Measurements from ENCODE around the gene CPEB4. TPM values are rescaled to one million over a fixed set of nuclear protein-coding genes. Genes with fewer than 3 reads are reported as not detected.
A peak's percentile ranks its signal among the peaks of the same experiment; 100 is the strongest.

The CPEB4 gene
- total RNA-seq, 1 donor from 2014 or later = 118 TPM

GRCh38 chr5:173857234-173857633, 30.9 kb upstream of the CPEB4 start:
- intact Hi-C loops (cut with DNase I) = no loop called here
- DNase-seq (no peak), ATAC-seq (ENCODE audit: poor library complexity) (no peak)

DNA sequence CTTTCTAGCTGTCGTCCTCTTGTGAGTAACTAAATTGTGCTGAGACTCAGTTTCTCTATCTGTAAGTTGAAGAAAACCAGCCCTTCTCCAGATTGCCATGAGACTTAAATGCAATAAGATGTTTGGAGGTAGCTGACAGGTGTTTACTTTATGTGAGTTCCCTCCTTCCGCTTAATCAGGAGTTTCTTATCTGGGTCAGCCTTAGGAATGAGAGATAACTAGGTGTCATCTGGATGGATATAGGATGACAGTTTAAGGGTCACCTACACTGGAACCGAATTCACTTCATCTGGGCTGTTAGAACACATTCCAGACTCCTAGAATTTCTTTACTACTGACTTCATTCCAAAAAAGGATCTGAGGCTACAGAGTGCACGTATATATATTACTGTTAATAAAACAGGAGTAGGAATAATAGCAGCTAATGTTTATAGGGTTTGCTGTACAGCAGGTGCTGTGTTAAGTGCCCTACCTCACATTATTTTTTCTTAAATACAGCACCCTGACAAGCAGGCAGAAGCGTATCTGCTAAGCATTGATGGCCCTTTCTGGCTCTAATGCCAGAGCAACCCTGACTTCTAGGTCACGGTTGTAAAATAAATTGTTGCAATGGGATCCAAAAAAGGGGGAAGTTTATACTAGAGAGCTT, 30.0 kb upstream of the CPEB4 start:
- intact Hi-C loops (cut with DNase I) = no loop called here
- DNase-seq (no peak), ATAC-seq (ENCODE audit: poor library complexity) (no peak)

DNA sequence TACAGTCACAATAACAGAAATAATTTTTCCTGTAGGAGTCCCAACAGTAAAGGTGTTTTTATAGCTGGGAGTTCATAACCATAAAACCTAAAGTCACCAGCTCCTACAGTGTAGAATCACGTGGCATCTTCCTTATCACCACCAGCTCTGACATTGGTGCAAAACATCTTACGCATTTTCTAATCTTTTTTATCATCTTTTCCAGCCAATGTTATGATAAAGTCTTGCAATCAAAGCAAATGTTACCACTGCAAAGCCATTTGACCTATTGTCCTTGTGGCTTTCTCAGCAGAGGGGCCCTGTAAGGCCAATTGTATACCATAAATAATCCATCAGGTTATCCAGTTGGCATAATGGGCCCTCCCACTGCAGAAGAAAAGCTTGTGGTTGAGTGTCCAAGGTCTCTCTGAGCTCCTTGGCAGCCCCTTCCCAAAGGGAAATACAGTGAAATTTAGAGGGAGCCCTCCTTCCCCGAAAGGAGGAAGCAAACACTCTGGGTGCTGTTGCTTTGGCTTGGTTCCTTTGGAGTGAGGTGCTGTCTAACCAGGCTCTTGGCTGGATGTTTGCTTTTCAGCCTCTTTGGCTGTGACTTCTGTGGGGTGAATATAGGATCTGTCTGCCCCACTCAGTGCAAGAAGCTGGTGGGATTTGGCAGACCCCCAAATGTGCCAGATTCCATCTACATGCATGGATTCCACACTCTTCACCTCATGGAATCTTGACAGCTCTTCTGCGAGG, 29.3 kb upstream of the CPEB4 start:
- intact Hi-C loops (cut with DNase I) = no loop called here
- no peak for ATAC-seq (ENCODE audit: poor library complexity)
- no peak for DNase-seq

- no peak for DNase-seq
- intact Hi-C loops (cut with DNase I) = loop anchor here (10.0 kb wide), 1 partner anchor 95 kb away; no protein-coding TSS in a partner anchor
- ATAC-seq (ENCODE audit: poor library complexity) = no peak
Observed at GRCh38 chr5:173859408-173860159, 28.6 kb upstream of the CPEB4 start.

GRCh38 chr5:173862047-173862477, 26.1 kb upstream of the CPEB4 start:
- DNase-seq (no peak), ATAC-seq (ENCODE audit: poor library complexity) (no peak)
- intact Hi-C loops (cut with DNase I) = loop anchor here (10.0 kb wide), 1 partner anchor 97 kb away; no protein-coding TSS in a partner anchor

DNA sequence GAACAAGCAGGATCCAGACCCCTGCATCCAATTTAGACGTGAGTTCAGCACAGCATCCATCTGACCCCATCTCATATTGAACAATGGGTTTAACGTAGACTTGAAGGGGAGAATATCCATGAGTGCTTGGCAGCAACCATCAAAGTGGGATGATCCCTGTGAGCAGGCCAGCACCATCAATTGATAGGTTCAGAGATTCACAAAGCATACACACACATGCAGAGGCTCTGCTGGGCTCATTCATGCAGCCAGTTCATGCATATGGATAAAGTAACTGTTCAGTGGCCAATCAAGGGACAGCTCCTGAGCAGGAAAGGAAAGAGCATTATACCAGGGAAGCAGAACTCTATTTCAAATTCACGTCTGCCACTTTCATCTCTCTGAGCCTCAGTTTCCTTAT, 24.8 kb upstream of the CPEB4 start:
- intact Hi-C loops (cut with DNase I) = loop anchor here (10.0 kb wide), 1 partner anchor 99 kb away; no protein-coding TSS in a partner anchor
- DNase-seq = no peak
- ATAC-seq (ENCODE audit: poor library complexity) = no peak

- no peak for ATAC-seq (ENCODE audit: poor library complexity)
- peak; percentile 56 for DNase-seq
- intact Hi-C loops (cut with DNase I) = loop anchor here (10.0 kb wide), 1 partner anchor 100 kb away; no protein-coding TSS in a partner anchor
Observed at GRCh38 chr5:173864126-173865050, 23.8 kb upstream of the CPEB4 start.

DNA sequence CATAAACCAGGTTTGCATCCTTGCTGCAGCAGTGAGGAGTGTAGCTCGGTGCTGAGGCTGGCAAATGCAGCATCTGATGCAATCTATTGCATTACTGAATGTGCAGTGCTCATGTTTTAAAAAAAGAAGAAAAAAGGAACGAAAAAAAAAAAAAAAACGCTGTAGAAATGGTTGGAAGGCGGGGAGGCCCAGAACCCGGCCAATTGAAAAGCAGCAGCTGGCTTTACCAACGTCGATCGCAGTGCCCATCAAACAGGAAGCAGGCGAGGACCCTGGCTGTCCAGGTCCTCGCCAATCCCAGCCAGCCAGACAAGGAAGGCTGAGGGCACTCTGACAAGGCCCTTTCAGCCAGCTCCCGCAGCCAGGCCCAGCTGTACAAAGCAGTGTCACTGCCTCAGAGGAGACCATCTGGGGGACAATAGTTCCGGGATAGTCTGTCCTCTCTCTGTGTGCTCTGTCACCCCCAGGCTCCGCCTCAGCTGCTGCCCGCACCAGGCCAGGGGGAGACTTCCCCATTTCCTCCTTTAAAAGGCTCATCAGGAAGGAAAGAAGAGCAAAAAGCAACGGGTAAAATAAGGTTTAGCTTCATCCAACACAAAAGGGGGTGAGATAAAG, 21.8 kb upstream of the CPEB4 start:
- ATAC-seq (ENCODE audit: poor library complexity) = peak; percentile 65
- DNase-seq = peak; percentile 64
- intact Hi-C loops (cut with DNase I) = loop anchor here (10.0 kb wide), 1 partner anchor 102 kb away; no protein-coding TSS in a partner anchor

DNA sequence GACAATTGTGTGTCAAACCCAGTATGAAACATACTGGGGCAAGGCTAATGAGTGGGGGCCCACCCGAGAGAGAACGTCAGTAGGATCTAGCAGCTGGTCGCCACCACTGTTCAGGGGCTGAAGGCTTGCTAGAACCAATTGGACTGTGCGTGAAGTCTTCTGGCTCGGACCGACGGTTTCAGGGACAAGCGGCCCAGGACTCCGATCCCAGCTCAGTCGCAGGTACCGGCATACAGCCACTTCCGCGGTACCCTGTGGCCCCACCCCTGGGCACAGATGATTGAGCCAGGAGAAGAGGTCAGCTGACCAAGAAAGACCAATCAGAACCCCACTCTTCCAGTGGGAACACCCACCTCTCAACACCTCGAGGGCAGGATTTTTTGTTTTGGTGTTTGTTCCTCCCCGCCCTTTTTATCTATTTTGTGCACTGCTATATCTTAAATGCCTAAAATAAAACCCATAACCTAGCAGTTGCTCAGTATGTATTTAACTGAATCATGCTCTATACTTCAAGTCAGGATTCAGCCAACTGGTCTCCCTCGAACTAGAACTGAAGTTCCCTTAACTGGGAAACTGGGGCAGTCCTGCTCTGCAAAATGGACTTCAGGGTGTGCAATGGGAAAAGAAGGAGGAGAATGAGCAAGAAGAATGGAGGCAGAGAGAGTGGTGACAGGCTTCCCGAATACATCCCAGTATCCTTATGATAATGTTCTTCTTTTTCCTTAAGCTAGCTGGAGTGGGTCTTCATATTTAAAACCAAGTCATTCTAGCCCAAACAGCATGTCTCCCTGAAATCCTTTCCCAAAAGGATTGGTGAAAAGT, 21.1 kb upstream of the CPEB4 start:
- no peak for ATAC-seq (ENCODE audit: poor library complexity)
- no peak for DNase-seq
- intact Hi-C loops (cut with DNase I) = loop anchor here (10.0 kb wide), 1 partner anchor 102 kb away; no protein-coding TSS in a partner anchor

DNA sequence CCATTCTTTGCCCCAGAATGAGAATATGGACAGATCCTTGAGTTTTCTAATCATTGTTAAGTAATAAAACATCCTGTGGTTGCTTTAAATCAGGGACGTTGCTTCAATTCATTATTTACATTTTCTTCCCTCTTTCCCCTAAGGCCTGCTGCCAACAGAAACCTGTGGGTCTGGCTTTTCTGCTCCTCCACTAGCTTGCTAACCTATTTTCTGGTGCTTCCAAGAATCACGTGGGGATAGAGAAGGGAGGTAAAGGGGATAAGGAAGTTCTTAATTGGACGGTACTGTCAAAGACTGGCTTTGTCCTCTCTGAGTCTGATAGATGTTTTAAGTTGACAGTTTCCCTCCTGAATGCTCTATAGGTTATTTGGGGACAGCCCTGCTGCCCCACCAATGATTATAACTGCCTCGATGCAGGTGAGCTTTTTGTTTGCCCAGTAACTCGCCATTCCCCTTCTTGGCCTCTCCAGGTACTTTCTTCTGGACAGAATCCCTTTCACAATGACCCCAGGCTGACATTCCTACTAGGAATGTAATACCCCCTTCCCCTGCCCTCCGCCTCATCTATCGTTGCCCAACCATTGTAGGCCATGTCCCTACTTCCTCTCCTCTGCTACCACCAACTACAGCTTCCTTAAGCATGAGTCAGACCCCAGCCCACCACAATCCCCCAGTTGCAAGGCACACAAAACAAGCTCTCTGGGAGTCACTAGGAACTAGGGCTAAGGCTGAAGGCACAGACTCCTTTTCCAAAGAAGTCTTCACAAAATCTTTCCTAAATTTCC, 19.9 kb upstream of the CPEB4 start:
- intact Hi-C loops (cut with DNase I) = loop anchor here (10.0 kb wide), 1 partner anchor 103 kb away; no protein-coding TSS in a partner anchor
- ATAC-seq (ENCODE audit: poor library complexity) = no peak
- no peak for DNase-seq

- no peak for ATAC-seq (ENCODE audit: poor library complexity)
- DNase-seq = no peak
- intact Hi-C loops (cut with DNase I) = loop anchor here (10.0 kb wide), 1 partner anchor 105 kb away; no protein-coding TSS in a partner anchor
Observed at GRCh38 chr5:173869316-173869715, 18.8 kb upstream of the CPEB4 start.

GRCh38 chr5:173872957-173873305, 15.2 kb upstream of the CPEB4 start:
- ATAC-seq (ENCODE audit: poor library complexity) (peak; percentile 69), DNase-seq (peak; percentile 56)

DNA sequence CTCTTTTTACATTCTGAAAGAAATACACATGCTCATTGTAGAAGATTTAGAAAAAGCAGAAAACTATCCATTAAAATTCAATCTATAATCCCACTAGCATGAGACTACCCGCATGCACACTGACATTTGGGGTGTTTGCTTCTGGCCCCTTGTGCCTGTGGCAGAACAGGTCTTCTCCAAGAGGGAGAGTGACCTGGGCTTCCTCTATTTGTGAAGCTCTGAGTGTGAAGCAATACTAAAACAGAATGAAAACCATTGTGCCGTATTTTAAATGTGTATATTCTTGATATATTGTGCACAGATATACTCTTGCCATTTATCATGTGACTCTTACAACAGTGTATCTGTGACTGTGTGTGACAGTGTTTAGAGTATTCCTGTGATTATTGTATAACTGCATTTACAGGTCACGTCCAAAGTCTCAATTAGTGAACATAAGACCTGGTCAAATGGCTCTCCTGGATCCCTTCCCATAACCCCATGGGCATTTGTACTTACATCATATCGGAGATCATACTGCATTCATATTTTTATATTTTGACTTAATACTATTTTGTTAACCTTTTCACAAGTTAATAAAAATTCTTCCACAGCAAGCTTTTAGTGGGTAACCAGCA, 14.7 kb upstream of the CPEB4 start:
- no peak for DNase-seq

More at GRCh38 chr5:173872957-173873305, 15.2 kb upstream of the CPEB4 start:
- intact Hi-C loops (cut with DNase I) = no loop called here

GRCh38 chr5:173875189-173875588, 13.0 kb upstream of the CPEB4 start:
- intact Hi-C loops (cut with DNase I) = no loop called here
- ATAC-seq (ENCODE audit: poor library complexity) (no peak), DNase-seq (no peak)

More for the DNA sequence above, 14.7 kb upstream of the CPEB4 start:
- no peak for ATAC-seq (ENCODE audit: poor library complexity)
- intact Hi-C loops (cut with DNase I) = no loop called here

- ATAC-seq (ENCODE audit: poor library complexity) (peak; percentile 88), DNase-seq (peak; percentile 67)
- intact Hi-C loops (cut with DNase I) = no loop called here
Observed at GRCh38 chr5:173878224-173878967, 9.8 kb upstream of the CPEB4 start.
